GM19452 (cell line): ENCODE measurements around the gene BICD1.
"Not testable (repeated sequence)": the region's sequence is repeated elsewhere in the genome, so short reads cannot be mapped to it uniquely, and the experiment has no call there.

Experiments used
- ATAC-seq: cut with Tn5 transposase; IDR thresholded peaks from one replicate; pipeline ENCODE4 v1.9.1; 2021; ENCODE audit not compliant: unreplicated experiment

Gene BICD1

GRCh38 chr12:32273712-32274111 lies 167.1 kb downstream of the BICD1 start:
- ATAC-seq = peak; percentile 79

DNA sequence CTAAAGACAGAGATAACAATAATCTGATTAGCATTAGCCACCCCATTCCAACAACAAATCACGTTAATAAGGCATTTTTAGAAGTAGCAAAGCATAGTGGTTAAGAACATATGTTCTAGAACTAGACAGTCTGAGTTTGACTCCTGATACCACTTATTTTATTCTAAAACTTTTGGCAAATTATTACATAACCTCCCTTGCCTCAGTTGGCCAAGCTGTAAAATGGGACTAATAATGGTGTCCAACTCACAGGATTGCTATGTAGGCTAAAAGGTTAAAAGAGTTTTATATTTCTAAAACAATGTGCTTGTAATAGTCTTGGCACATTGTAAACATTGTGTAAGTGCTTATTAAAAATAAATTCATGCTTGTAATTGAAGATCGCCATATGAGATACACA lies 168.0 kb downstream of the BICD1 start:
- ATAC-seq = no peak

DNA sequence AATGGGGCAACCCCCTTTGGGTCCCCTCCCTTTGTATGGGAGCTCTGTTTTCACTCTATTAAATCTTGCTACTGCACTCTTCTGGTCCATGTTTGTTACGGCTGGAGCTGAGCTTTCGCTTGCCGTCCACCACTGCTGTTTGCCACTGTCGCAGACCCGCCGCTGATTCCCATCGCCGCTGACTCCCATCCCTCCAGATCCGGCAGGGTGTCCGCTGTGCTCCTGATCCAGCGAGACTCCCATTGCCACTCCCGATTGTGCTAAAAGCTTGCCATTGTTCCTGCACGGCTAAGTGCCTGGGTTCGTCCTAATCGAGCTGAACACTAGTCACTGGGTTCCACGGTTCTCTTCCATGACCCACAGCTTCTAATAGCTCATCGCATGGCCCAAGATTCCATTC lies 168.9 kb downstream of the BICD1 start:
- not testable (repeated sequence) for ATAC-seq

DNA sequence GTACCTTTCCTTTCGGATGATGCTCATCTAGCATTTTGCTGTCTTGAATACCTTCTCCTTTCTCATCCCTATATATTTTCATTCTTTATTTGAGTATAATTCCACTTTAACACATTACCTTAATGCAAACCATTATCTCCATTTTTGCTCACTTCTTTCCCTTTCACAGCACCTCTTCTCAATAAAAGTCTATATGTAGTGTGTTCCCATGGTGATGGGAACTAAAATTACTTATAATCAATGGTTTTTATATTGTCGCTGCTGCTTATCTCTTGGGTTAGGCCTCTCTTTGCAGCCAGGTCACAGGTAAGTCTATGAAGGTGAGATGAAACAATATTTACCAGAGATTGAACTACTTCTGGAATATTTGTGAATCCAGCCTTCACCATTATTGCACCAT lies 171.1 kb downstream of the BICD1 start:
- no peak for ATAC-seq

DNA sequence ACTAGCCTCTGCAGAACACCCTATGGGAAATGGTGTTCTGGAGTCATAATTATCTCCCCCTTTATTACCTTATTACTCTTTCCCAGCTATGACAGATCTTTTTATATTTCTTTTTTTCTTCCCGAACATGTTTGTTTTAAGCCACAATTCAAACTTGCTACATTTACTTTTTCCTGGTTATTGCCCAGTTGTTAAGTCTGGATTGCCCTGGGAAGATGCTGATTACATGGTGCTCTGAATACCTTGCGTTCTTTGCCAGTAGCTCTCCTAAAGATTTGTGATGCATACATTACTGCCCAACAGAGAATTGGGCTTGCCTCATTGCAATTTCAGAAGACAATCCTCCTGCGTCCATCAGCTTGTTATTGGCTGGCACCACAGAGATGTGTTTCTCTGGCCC lies 174.5 kb downstream of the BICD1 start:
- ATAC-seq = no peak

DNA sequence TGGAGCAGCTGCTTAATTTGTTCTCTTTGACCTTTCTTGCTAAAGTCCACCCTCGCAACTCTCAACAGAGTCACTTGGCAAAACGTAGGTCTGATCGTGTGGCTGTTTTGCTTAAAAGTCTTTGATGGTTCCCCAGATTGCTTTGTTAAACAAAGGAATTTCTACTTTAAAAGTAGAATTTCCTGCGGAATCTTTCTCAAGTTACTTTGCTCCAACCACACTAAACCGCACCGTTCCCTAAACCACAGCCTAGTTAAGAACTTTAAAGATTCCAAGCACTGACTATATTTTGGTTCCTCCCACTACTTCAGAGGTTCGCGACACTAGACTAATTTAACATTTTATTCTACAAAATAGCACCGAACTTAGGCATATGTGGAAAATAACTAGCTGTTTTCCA lies 177.9 kb downstream of the BICD1 start:
- ATAC-seq = no peak

- ATAC-seq = no peak
Measured at GRCh38 chr12:32285021-32285420, 178.4 kb downstream of the BICD1 start.

- ATAC-seq = no peak
Measured at GRCh38 chr12:32285489-32285888, 178.8 kb downstream of the BICD1 start.

DNA sequence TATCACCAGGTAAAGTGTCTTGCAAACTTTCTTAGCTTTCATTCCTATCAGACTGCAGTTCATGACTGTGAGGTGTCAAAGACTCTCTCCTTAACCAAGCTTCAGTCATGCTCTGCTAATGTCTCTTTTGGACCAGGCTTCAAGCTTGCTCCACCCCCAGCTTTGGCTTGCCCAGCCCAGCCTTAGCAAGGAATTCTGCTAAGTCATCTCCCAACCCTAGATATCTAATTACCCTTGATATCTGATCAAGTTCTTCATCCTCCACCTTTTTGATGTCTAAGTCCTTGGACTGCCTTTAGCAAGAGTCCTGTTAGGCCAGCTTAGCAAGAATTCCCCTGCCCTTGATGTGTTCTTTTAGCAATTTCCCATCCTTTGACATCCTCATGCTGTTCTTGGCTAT lies 183.8 kb downstream of the BICD1 start:
- ATAC-seq = no peak

GRCh38 chr12:32292151-32292550 lies 185.5 kb downstream of the BICD1 start:
- no peak for ATAC-seq

DNA sequence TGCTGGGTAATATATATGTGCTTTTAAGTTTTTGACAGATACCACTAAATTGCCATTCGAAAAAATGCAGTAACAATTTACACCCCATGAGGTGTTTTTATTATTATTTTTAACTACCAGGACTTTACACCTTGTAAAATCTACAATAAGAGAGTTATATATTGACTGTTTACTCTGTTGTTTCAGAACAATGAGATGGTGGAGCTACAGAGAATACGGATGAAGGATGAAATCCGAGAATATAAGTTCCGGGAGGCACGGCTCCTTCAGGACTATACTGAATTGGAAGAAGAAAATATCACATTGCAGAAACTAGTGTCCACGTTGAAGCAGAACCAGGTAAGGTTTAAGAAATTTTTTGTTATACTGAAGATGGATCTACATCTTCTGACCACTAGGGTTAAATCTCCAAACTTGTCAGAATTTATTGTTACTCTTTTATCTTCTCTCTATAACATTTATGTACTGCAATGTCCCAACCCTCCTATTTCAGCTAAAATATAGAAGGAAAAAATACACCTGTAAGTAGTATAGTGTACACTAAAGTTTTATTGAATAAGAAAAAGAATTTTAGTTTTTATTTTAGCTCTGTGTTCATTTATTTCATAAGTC lies 187.3 kb downstream of the BICD1 start:
- no peak for ATAC-seq

DNA sequence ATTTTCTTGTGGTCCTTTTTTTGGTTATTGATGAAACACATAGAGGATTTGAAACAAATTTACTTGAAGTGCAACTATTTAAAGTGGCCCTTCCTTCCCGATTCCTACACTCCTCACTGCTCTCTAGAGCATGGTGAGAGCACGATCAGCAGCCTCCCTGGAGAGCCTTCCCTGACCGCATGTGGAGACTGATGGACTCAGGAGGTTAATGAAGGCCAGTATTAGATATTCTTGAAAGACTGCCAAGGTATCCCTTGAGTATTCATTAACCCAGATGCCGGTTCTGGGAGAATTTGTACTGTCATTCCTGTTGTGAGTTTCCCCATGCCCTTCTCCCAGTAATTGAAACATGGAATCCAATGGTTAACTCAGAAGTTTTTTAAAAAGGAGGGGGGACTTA lies 189.9 kb downstream of the BICD1 start:
- ATAC-seq = no peak

DNA sequence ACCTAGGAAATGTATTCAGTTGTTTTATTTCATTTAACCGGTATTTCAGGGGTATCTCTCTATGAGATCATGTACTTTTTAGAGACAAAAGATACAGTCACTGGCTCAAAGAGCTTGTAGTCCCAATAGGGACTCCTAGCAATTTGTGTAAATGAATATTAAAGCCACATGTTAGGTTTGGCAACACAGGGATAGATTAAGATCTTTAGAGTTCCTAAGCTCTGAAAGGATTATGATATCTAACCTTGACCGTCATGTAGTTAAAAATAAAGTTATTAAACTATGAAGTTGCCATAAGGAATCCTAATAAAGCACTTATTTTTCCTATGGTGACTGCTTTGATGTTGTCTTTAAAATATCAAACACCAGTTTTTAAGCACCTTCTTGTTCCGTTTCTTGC lies 192.3 kb downstream of the BICD1 start:
- ATAC-seq = no peak

- ATAC-seq = no peak
Measured at GRCh38 chr12:32301216-32301615, 194.6 kb downstream of the BICD1 start.

DNA sequence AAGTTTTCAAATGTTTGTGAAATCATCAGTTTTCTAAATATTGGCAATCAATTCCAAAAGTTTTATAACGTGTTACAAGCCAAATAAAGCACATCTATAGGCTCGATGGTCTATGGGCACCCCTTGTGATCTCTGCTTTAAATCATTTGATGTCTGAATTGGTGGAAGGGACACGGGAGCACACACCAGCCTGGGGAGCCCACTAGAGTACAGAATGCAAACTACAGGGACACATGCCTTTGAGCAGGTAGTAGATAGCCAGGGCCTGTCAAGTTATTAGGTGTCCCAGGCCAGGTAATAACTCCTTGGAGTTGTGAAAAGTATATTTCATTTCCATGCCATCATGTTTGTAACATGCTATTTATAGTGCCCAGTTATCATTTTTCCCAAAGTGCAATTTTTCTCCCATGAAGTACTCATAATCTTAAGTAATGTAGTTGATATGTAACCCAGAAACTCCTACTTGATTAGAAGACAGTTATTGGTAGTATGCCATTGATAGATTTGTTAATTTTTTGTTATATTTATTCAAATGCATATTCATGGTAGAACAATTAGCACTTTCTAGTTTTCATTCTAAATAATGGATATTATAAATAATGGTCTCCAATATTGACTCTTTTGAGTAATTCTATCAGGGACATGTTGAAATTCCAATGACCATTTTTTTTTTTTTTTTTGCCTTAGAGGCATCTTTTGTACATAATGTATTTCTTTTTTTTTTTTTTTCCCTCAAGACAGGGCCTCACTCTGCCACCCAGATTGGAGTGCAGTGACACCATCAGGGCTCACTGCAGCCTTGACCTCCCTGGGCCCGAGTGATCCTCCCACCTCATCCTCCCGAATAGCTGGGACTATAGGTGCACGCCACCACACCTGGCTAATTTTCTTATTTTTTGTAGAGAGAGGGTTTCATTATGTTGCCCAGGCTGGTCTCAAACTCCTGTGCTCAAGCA lies 195.8 kb downstream of the BICD1 start:
- peak; percentile 91 for ATAC-seq

GRCh38 chr12:32303174-32303549 lies 196.5 kb downstream of the BICD1 start:
- ATAC-seq = no peak

GRCh38 chr12:32305163-32305562 lies 198.5 kb downstream of the BICD1 start:
- no peak for ATAC-seq

DNA sequence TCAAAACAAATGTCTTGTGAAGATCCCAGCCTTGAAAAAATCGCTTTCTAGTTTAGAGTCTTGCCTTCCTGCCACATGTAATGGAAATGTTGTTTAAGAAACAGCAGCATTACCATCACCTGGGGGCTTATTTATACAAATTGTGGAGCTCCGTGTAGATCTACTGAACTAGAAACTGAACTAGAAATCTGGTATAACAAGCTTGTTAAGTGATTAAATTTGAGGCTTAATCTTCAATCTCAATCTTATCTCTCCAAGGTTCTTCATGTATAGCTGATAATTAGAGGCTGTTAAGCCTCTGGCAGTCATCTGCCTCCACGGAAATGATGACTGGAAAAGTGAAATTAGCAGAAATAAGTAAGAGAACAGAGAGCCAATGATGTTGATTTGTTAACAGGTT lies 200.7 kb downstream of the BICD1 start:
- no peak for ATAC-seq

- no peak for ATAC-seq
Measured at GRCh38 chr12:32309811-32310736, 203.4 kb downstream of the BICD1 start.

DNA sequence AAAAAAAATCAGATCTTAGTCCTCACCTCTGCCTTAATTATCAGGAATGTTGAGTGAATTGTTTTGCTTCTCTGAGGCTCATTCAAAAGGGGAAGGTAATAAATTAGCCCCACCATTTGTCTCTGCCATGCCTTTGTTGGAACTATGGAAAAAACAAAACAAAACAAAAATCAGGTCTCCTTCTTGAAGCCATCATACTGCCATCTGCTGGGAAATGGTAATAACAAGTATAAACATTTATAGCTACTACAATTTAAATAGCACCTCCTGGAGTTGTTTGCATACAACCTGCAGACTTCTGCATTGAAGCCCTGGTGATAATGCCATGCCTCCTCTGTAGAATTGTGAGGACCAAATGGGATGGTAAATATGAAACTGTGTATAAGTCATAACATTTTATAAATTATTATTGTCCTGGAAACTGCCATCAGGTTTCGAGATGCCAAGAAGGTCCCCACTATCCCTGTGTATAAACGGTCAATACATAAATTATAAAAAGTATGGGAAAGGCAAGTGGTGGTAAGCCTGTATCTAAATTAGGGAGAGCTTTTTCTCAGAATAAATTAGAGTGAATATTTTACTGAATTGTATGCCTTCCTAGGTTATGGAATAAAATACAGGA lies 205.5 kb downstream of the BICD1 start:
- ATAC-seq = no peak

GRCh38 chr12:32322354-32322753 lies 215.7 kb downstream of the BICD1 start:
- ATAC-seq = no peak
